ENCODE measurements around the gene MIB2. TPM values are rescaled to one million over a fixed set of nuclear protein-coding genes. Genes with fewer than 3 reads are reported as not detected.

MIB2 gene
- polyA plus RNA-seq, 1 of the 3 experiments (the other 2 are of a cell fraction), result 45.4 TPM

DNA sequence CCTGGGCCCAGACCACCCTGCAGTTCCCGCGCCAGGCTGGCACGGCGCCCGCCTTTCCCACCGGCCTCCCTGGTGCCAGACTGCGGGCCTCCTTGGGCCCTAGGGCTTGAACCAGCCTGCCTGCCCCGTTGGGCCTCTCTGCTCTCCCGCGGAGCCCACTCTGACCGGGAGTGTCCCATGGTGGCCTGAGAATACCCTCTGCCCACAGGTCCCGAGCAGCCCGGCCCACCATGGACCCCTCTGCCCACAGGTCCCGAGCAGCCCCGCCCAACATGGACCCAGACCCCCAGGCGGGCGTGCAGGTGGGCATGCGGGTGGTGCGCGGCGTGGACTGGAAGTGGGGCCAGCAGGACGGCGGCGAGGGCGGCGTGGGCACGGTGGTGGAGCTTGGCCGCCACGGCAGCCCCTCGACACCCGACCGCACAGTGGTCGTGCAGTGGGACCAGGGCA lies 7.9 kb downstream of the MIB2 start:
- H3K9me2 ChIP-seq, result no peaks in the 10 kb centered on the region

More for the DNA sequence above, 7.9 kb downstream of the MIB2 start:
- ChIA-PET POLR2A (no interaction called here), CTCF (no interaction called here)
- DNase-seq, result no peak
- H3F3A ChIP-seq (replicated peaks; ENCODE audit: insufficient read depth), result no peaks in the 10 kb centered on the region
- no peaks in the 10 kb centered on the region; a peak in 1 of 4 replicates for H3K4me1 ChIP-seq (ENCODE audit: control insufficient read depth in 1 of 2, insufficient read depth in 2 of 2, low read depth in 1 of 2, low read length in 1 of 2)
- no peak overlapping the region for H3K4me3 ChIP-seq (ENCODE audit: low read depth in 2 of 2, low read length in 1 of 2)
- no peaks in the 10 kb centered on the region for H4K20me1 ChIP-seq (ENCODE audit: insufficient read depth)
- 80% methylated on average over 1 of the region's 33 CpGs for WGBS (ENCODE audit: low lambda C conversion rate)
- no peak overlapping the region for H3K9ac ChIP-seq
- H3K27ac ChIP-seq (ENCODE audit: low read depth in 2 of 2, low read length in 1 of 2), result no peak overlapping the region; a peak in 1 of 4 replicates
- TF ChIP-seq TEAD4 (IDR thresholded peaks at IDR 0.05; ENCODE audit: borderline replicate concordance, insufficient read depth) (no peak), MXI1 (IDR thresholded peaks at IDR 0.05; ENCODE audit: low read depth, low read length) (no peak), POLR2AphosphoS5 (IDR thresholded peaks at IDR 0.05; ENCODE audit: low read depth, low read length) (no peak), FOSL2 (IDR thresholded peaks at IDR 0.05; ENCODE audit: borderline replicate concordance, low read depth) (no peak), NRF1 (IDR thresholded peaks at IDR 0.05; ENCODE audit: low read depth, low read length) (no peak), EP300 (IDR thresholded peaks at IDR 0.05; ENCODE audit: borderline replicate concordance in 1 of 2, low read depth in 1 of 2, low read length in 1 of 2) (no peak), RCOR1 (IDR thresholded peaks at IDR 0.05; ENCODE audit: low read length) (no peak), EZH2phosphoT487 (IDR thresholded peaks at IDR 0.05; ENCODE audit: borderline replicate concordance, low read depth) (no peak), RFX5 (IDR thresholded peaks at IDR 0.05; ENCODE audit: low read length) (no peak), TCF12 (IDR thresholded peaks at IDR 0.05) (no peak), RAD21 (IDR thresholded peaks at IDR 0.05; ENCODE audit: low read length) (no peak), TAF1 (IDR thresholded peaks at IDR 0.05; ENCODE audit: borderline replicate concordance, low read depth, low read length) (no peak), ELF1 (IDR thresholded peaks at IDR 0.05) (no peak), MEF2A (IDR thresholded peaks at IDR 0.05; ENCODE audit: borderline replicate concordance, low read depth) (no peak)
- TF ChIP-seq, protein P1, sequence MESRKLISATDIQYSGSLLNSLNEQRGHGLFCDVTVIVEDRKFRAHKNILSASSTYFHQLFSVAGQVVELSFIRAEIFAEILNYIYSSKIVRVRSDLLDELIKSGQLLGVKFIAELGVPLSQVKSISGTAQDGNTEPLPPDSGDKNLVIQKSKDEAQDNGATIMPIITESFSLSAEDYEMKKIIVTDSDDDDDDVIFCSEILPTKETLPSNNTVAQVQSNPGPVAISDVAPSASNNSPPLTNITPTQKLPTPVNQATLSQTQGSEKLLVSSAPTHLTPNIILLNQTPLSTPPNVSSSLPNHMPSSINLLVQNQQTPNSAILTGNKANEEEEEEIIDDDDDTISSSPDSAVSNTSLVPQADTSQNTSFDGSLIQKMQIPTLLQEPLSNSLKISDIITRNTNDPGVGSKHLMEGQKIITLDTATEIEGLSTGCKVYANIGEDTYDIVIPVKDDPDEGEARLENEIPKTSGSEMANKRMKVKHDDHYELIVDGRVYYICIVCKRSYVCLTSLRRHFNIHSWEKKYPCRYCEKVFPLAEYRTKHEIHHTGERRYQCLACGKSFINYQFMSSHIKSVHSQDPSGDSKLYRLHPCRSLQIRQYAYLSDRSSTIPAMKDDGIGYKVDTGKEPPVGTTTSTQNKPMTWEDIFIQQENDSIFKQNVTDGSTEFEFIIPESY (IDR thresholded peaks at IDR 0.05; ENCODE audit: borderline replicate concordance, low read depth), result no peak
- TF ChIP-seq, protein P2, sequence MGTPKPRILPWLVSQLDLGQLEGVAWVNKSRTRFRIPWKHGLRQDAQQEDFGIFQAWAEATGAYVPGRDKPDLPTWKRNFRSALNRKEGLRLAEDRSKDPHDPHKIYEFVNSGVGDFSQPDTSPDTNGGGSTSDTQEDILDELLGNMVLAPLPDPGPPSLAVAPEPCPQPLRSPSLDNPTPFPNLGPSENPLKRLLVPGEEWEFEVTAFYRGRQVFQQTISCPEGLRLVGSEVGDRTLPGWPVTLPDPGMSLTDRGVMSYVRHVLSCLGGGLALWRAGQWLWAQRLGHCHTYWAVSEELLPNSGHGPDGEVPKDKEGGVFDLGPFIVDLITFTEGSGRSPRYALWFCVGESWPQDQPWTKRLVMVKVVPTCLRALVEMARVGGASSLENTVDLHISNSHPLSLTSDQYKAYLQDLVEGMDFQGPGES (IDR thresholded peaks at IDR 0.05; ENCODE audit: low read depth, low read length), result no peak
- TF ChIP-seq, protein P3, sequence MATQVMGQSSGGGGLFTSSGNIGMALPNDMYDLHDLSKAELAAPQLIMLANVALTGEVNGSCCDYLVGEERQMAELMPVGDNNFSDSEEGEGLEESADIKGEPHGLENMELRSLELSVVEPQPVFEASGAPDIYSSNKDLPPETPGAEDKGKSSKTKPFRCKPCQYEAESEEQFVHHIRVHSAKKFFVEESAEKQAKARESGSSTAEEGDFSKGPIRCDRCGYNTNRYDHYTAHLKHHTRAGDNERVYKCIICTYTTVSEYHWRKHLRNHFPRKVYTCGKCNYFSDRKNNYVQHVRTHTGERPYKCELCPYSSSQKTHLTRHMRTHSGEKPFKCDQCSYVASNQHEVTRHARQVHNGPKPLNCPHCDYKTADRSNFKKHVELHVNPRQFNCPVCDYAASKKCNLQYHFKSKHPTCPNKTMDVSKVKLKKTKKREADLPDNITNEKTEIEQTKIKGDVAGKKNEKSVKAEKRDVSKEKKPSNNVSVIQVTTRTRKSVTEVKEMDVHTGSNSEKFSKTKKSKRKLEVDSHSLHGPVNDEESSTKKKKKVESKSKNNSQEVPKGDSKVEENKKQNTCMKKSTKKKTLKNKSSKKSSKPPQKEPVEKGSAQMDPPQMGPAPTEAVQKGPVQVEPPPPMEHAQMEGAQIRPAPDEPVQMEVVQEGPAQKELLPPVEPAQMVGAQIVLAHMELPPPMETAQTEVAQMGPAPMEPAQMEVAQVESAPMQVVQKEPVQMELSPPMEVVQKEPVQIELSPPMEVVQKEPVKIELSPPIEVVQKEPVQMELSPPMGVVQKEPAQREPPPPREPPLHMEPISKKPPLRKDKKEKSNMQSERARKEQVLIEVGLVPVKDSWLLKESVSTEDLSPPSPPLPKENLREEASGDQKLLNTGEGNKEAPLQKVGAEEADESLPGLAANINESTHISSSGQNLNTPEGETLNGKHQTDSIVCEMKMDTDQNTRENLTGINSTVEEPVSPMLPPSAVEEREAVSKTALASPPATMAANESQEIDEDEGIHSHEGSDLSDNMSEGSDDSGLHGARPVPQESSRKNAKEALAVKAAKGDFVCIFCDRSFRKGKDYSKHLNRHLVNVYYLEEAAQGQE (IDR thresholded peaks at IDR 0.05; ENCODE audit: low read depth, low read length), result no peak
- no peaks in the 10 kb centered on the region for H3K9me3 ChIP-seq
- no peak overlapping the region for H2AFZ ChIP-seq (ENCODE audit: low read depth)
- peaks cover 10% of the 10 kb centered on the region; the same call in 1 of the 2 replicates for H3K79me2 ChIP-seq (ENCODE audit: insufficient read depth)
- no peaks in the 10 kb centered on the region for H3K27me3 ChIP-seq (ENCODE audit: insufficient read depth)
- peaks cover 0 to 5% of the 10 kb centered on the region in 2 experiments for H3K36me3 ChIP-seq (replicated peaks in 1 of 2; ENCODE audit: control insufficient read depth in 1 of 2, insufficient read depth in 2 of 2, low read length in 1 of 2)
- no peak overlapping the region for H3K4me2 ChIP-seq

Measured in SK-N-SH (cell line).